ENCODE measurements around the gene SENP1.

Gene SENP1

DNA sequence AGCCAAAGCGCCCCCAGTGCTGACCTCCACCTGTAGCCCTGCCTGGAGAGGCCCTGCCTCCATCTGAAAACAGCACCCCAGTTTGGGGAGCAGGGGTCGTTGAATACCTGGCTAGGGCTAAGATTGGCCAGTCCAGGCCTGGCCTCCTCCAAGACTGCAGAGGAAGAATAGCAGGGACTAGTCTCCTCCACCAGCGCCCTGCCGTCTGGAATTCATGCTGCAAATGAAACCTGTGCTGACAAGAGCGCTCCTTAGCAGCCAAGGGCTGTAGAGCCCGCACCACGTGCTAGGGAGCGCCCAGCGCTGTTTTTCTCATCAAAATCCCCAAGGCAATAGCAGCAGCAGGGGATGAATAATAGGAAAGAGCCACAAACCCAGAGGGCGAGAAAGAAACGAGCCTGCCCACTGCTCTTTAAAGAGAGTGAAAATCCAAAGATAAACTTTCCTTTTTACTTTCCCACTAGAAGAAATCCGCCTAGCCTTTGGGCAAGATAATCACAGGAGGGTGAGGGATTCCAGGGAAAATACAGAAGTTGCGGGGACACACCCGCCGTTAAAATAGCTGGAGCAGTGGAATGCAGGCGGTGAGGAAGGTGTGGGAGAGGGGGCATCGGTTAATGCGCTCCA lies 104.9 kb downstream of the SENP1 start:
- peak overlapping the region; percentile 48 for H3K27ac ChIP-seq
- TF ChIP-seq, protein P1, sequence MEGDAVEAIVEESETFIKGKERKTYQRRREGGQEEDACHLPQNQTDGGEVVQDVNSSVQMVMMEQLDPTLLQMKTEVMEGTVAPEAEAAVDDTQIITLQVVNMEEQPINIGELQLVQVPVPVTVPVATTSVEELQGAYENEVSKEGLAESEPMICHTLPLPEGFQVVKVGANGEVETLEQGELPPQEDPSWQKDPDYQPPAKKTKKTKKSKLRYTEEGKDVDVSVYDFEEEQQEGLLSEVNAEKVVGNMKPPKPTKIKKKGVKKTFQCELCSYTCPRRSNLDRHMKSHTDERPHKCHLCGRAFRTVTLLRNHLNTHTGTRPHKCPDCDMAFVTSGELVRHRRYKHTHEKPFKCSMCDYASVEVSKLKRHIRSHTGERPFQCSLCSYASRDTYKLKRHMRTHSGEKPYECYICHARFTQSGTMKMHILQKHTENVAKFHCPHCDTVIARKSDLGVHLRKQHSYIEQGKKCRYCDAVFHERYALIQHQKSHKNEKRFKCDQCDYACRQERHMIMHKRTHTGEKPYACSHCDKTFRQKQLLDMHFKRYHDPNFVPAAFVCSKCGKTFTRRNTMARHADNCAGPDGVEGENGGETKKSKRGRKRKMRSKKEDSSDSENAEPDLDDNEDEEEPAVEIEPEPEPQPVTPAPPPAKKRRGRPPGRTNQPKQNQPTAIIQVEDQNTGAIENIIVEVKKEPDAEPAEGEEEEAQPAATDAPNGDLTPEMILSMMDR (conservative IDR thresholded peaks at IDR 0.05): no peak

DNA sequence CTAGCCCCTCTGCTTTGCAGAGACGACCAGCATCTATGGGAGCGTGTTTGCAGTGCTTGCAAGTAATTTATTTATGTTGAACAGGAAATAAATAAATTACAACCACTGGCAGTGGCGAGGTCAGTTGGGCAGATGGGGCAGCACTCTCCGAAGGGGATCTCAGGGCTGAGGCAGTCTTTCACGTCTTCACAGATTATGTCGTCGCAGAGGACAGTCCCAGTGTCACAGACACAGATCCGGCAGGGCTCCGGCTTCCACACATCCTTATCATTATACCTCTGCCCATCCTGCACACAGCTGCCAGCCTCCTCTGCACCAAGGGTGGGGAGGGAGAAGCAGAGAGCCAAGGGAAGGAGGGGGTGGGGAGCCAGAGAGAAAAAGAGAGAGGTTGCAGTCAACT lies 106.1 kb downstream of the SENP1 start:
- no peak overlapping the region for H3K27ac ChIP-seq
- TF ChIP-seq, protein P1 (conservative IDR thresholded peaks at IDR 0.05): no peak

DNA sequence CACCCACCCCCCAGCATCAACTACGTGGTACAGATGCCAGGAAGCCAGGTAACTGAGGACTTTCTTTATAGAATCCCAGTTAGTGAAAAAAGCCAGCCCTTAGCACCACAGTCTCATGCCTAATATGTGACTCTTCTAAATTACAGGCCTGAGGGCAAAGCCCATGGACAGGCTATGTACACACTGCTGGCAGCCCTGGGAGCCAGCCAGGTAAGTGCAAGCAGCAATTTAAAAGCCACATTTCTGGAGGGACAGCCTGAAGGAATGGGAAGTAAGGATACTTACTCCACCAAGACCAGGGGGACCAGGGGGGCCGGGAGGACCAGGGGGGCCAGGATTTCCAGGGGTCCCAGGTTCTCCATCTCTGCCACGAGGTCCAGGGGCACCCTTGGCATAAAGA lies 108.6 kb downstream of the SENP1 start:
- TF ChIP-seq, protein P1 (conservative IDR thresholded peaks at IDR 0.05): no peak
- H3K27ac ChIP-seq: peak overlapping the region; percentile 70

DNA sequence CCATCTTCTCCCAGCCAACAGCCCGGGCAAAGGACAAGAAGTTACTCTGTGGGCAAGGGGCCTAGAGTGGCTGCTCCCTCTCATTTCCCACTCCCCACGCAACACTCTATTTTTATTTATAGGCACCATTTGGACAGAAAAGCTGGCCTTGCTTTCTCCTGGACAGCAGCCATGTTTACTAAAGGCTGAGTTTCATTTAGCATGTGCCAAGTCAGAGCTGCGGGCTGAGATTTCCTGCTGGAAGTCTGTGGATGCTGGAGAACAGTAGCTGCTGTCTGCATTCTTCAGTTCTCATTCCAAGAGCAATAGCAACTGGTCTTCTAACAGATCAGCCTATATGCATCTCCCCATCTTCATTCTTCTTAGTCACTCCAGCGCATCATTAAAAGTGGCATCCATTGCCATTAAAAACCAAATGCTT lies 109.9 kb downstream of the SENP1 start:
- H3K27ac ChIP-seq: peak overlapping the region; percentile 70
- TF ChIP-seq, protein P1 (conservative IDR thresholded peaks at IDR 0.05): no peak

DNA sequence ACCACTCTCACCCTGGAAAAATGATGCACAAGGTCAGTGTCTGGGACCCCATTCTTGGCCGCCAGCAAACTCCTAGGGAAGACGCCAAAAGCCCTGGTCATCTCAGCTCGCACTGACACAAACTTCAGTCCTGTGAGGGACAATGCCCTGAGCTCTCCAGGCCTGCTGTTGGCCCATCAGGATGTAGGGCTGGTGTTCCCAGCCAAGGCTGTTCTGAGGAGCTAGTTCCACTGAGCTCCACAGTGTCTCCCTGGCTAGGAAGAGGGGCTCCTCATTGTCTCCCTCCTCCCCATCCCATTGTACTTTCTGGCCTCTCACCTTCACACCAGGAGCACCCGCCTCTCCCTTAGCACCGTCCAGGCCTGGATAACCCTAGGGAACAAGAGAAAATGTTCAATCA lies 112.4 kb downstream of the SENP1 start:
- H3K27ac ChIP-seq: no peak overlapping the region
- TF ChIP-seq, protein P1 (conservative IDR thresholded peaks at IDR 0.05): no peak

Data from VCaP (cell line).